HG03439 (cell line): ENCODE results near the gene CLIP1.
"Not testable (repeated sequence)": the region's sequence is repeated elsewhere in the genome, so short reads cannot be mapped to it uniquely, and the experiment has no call there.

Source experiments
- ATAC-seq: cut with Tn5 transposase; IDR thresholded peaks from one replicate; pipeline ENCODE4 v1.9.1; 2021; ENCODE audit warnings: mild to moderate bottlenecking, moderate library complexity; ENCODE audit not compliant: unreplicated experiment

The CLIP1 gene

DNA sequence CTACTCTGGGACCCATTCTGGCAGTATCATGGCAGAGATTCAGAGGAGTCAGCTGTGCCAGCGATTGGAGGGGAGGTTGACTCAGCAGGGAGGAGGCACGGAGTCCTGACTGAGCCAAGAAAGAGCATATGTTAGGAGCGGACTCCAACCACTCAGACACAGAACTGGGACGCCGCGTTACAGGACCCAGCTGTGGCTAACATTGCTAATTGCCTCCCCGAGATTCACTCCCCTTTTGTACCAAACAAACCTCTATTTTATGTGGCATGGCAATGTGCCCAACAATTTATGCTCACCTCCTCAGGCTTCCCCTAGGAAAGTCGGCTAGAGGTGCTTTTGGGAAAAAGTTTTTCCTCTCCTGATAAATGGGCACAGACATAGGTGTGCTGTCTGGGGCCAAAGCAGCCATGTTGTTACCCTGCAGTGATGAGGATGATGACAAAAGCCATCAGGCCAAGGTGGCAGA is 15.2 kb upstream of the CLIP1 start:
- no peak for ATAC-seq

- ATAC-seq, result no peak
Measured at GRCh38 chr12:122435186-122435585, 12.7 kb upstream of the CLIP1 start.

GRCh38 chr12:122429043-122429442 is 6.6 kb upstream of the CLIP1 start:
- not testable (repeated sequence) for ATAC-seq

DNA sequence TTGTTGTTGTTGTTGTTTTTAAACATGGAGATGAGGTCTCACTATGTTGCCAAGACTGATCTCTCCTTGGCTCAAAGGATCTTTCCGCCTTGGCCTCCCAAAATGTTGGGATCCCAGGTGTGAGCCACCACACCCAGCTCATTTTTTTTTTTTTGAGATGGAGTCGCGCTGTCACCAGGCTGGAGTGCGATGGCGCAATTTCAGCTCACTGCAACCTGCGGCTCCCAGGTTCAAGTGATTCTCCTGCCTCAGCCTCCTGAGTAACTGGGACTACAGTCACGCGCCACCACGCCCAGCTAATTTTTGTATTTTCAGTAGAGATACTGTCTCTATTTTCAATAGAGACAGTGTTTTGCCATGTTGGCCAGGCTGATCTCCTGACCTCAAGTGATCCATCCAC is 4.9 kb upstream of the CLIP1 start:
- ATAC-seq, result no peak

DNA sequence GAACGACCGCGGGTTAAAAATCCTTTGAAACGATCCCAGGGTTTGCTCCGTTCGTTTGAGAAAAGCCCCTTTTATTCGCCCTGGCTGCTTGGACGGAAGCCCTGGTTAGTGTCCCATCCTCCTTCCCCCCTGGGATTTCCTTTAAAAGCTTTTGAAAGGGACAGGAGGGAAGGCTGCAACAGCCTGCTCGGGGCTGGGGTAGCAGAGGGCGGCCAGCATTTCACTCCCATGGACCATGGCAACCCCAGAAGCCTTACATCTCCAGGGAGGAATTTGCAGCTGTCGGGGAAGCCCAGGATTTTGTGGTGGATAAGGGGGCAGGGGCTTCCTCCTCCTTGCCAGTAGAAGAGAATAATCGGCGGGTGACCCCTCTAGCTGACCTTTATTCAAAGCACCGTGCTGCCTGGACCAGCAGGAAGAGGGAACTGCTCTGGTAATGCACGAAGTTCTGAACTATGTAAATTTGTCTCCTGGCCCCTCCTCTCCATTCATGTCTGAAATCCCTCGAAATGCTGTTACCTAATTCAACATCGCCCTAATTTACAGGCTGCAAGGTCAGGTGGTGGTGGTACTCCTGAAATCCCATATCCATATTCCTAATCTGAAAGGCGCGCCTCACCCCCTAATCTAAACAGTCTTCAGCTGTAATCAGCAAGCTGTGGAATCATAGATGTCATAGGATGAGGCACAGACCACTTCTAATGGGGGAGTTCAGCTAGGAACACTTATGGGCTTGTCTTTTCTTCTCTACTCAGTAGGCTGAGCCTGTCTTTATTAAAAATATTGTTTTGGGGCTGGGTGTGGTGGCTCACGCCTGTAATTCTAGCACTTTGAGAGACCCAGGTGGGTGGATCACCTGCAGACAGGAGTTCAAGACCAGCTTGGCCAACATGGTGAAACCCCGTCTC is 1.0 kb upstream of the CLIP1 start:
- ATAC-seq, result no peak

- no peak for ATAC-seq
Measured at GRCh38 chr12:122422730-122423257, 325 bp upstream of the CLIP1 start.

DNA sequence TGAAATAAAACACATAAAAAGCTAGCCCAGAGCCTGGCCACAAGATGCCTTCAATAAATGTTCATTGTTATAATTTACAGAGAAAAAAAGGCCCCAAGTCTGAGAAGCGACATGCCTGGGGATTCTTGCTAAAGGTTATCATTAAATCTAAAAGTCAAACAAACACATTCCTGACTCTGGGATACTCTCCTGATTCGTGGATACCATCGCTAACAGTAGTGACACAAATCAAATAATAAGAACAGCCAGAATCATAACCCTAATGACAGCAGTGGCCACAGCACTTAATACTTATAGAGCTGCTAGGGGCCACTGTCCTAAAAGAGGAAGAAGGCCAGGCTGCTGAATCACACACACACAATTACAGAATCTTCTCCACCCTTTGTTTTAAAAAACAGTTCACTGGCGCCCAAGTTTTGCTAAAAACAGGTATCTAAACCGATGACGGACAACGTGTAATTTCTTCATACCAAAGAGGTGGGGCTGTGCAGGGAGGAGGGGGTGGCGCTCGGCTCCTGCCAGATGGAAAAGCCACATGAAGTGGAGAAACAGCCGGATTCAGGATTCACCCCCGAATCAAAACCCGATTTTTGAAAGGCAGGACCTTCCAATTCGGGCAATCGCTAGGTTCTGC is 1.2 kb downstream of the CLIP1 start:
- ATAC-seq, result peak; percentile 3

- ATAC-seq, result no peak
Measured at GRCh38 chr12:122420471-122421162, 1.9 kb downstream of the CLIP1 start.

GRCh38 chr12:122419094-122419493 is 3.4 kb downstream of the CLIP1 start:
- not testable (repeated sequence) for ATAC-seq

DNA sequence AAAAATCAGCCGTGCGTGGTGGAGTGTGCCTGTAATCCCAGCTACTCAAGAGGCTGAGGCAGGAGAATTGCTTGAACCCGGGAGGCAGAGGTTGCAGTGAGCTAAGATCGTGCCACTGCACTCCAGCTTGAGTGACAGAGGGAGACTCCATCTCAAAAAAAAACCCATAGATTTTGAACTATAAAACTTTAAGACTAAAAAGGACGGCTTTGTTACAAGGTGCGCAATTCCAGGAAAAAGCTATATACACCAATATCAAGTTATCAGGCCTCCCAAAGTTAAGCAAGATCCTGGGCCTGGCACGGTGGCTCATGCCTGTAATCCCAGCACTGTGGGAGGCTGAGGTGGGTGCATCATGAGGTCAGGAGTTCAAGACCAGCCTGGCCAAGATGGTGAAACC is 6.8 kb downstream of the CLIP1 start:
- not testable (repeated sequence) for ATAC-seq

DNA sequence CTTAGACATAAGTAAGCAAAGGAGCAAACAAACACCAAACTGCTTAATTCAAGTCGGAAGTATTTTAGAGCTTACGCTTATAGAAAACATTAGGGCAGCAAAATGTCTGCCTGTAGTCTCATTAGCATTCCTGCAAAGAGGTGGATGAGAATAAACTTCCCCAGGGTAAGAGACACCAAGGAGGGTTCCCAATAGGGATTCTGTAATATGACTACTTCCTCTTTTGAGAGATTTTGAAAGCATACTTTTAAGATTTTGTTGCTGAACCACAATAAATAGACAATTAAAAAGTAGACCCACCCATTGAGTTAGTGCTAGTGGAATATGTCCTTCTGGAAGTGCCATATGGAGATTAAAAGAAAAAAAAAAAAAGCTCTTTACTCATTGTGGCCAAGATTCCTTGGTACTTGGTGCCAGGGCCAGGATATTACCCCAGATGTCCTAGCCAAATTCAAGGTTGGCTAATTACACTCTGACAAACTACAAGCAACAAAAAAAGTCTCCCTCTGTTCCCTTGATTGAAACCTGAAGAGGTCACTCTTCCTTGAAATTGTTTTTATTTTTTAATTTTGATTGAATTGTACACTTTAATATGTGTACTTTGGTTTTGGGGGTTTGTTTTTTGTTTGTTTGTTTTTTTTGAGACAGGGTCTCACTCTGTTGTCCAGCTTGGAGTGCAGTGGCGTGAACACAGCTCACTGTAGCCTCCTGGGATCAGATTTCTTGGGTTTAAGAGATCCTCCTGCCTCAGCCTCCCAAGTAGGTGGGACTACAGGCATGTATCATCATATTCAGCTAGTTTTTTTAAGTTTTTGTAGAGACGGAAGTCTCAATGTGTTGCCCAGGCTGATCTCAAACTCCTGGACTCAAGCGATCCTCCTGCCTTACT is 8.7 kb downstream of the CLIP1 start:
- ATAC-seq, result no peak

- peak; percentile 37 for ATAC-seq
Measured at GRCh38 chr12:122412851-122413433, 9.5 kb downstream of the CLIP1 start.

DNA sequence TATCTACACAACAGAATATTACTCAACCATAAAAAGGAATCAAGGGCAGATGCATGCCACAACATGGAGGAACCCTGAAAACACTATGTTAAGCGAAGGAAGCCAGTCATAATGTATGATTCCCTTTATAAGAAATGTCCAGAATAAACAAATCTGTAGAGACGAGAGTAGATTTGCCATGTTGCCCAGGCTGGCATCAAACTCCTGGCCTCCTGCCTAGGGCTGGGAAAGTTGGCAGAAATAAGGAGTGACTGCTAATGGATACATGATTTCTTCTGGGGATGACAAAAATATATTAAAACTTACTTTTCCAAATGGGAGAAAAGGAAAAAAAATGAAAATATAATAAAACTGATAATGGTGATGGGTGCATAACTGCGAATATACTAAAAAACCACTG is 10.9 kb downstream of the CLIP1 start:
- no peak for ATAC-seq

DNA sequence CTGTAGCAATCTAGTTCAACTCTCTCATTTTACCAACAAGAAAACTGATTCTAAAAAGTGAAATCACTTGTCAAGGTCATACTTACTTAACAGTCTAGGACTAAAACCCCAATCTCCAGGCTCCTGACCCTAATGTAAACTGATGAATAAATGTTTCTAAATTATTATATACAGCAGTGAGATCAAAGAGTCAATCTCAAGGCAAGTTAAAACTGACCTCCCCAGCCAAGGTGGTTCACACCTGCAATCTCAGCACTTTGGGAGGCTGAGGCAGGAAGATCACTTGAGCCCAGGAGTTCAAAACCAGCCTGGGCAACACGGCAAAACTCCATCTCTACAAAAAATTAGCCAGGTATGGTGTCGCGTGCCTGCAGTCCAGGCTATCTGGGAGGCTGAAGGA is 15.3 kb downstream of the CLIP1 start:
- no peak for ATAC-seq

- no peak for ATAC-seq
Measured at GRCh38 chr12:122406701-122407164, 15.7 kb downstream of the CLIP1 start.

GRCh38 chr12:122403831-122404230 is 18.6 kb downstream of the CLIP1 start:
- no peak for ATAC-seq

GRCh38 chr12:122403115-122403770 is 19.2 kb downstream of the CLIP1 start:
- ATAC-seq, result peak; percentile 49

- ATAC-seq, result no peak
Measured at GRCh38 chr12:122402264-122402663, 20.2 kb downstream of the CLIP1 start.
